GM19455 (cell line): ENCODE results near the gene FOXF2.

Experiments
- ATAC-seq: cut with Tn5 transposase; IDR thresholded peaks from one replicate; pipeline ENCODE4 v1.9.1; 2021; ENCODE audit not compliant: unreplicated experiment

The FOXF2 gene

GRCh38 chr6:1378065-1379016 is 11.0 kb upstream of the FOXF2 start:
- no peak for ATAC-seq

- no peak for ATAC-seq
Observed at GRCh38 chr6:1379017-1379787, 10.2 kb upstream of the FOXF2 start.

DNA sequence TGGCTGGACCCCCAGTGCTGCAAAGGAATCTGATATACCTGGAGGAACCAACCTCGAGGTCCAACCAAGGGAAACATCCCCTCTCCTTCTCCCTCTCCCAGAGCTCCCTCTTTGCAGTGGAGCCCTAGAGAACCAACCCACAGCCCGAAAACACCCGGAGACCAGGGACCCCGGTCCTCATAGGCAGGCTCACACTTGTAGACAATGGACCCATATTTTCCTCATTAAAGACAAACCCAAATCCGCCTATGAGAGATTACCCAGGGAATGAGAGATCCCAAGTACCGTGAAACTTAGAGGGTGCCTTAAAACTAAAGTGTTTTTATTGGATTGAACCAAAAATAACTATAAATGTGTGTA is 9.6 kb upstream of the FOXF2 start:
- no peak for ATAC-seq

- no peak for ATAC-seq
Observed at GRCh38 chr6:1380625-1381427, 8.6 kb upstream of the FOXF2 start.

- no peak for ATAC-seq
Observed at GRCh38 chr6:1381481-1382330, 7.7 kb upstream of the FOXF2 start.

DNA sequence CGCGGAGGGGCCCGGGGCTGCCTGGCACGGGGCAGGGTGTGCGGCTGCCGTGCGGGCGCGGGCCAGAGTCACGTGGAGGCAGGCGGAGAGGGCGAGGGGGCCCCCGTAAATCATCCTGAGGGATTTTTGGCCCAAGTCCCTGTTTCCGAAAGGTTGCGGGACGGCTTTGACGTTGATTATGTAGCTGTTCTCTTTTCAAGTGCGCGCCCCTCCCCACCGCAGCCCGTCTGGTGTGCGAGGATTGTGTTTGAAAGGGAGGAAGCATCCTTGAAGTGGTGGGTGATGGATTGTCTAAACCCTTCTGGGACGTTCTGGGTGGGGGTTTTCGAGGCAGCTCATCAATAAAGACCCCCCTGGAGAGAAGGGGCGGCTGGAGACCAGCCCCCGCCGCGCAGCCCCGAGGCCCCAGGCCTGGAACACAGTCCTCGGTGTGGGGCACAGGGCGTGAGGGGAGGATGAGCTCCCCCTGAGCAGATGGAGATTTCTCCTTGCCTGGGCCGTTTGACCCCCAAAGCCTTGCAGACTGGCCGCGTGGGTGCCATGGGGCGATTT is 7.0 kb upstream of the FOXF2 start:
- ATAC-seq, result no peak

DNA sequence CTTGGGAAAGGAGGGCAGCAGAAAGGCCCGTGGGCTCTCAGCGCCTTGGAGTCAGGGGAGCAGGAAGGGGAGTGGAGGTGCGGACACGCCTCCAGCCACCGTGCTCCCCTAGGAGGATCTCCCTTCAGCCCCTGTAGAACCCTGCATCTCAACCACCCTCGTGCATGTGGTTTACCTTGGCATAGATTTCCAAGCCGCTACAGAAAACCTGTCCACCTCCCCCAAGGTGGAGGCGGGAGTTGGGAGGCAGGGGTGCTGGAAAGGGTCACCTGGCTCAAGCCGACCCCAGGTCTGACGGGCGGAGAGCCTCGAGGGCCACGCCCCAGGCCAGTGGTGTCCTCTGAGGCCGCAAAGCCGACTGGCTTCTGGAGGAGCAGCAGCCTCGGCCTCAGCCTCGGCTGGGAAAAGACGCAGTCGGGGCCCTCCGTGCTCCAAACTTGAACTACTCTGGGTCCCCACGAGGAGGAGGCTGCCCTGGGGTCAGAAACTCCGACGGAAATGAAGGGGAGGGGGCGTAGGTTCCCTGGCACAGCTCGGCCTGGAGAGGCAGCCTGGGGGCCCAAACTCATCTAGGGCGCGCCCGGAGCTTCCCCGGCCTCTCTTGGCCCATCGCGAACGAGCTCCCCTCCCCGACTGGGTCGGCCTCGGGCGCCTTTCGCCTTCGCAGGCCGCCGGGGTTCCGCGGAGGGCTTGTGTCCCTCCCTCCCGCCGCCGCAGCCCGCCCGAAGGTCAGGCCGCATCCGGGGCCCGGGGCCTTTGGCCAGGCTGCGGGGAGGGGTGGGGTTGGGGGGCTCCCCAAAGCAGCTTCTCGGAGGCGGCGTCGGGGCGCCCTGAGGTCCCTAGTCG is 6.3 kb upstream of the FOXF2 start:
- ATAC-seq, result no peak

DNA sequence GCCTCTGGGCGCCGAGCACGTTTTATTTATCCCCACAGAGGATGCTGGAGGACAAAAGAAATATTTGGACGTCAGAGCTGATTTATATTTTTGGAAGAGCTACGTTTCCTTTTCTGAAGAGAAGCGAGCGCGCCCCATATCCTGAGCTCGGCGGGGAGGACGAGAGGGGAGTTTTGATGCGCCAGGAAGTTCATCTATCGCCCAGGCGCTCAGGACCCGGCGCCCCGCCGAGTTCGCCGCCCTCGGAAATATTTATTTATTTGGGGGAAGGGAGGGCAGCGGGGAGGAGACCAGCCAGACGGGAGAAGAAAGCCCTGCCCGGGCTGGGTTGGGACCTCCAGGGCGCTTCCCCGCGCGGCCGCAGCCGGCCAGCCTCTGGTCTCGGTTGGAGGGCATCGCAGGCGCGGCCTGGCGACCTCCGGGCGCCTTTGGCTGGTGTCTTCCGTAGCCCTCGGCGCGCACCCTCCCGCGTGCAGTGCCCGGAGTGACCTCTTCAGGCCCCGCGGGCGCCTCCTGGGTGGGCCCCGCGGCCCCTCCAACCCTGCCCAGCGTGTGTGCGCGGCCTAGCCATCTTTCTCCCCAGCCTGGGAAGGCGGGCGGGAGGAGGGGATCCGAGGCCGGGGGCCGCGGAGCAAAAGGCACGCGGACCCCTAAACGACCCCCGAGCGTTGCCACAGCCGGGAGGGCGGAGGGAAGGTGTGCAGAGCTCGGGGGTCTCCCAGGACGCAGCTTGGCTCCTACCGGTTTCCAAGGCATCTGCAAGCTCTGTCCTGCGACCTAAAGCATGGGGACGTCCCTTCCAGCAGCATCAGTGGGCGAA is 5.4 kb upstream of the FOXF2 start:
- no peak for ATAC-seq

DNA sequence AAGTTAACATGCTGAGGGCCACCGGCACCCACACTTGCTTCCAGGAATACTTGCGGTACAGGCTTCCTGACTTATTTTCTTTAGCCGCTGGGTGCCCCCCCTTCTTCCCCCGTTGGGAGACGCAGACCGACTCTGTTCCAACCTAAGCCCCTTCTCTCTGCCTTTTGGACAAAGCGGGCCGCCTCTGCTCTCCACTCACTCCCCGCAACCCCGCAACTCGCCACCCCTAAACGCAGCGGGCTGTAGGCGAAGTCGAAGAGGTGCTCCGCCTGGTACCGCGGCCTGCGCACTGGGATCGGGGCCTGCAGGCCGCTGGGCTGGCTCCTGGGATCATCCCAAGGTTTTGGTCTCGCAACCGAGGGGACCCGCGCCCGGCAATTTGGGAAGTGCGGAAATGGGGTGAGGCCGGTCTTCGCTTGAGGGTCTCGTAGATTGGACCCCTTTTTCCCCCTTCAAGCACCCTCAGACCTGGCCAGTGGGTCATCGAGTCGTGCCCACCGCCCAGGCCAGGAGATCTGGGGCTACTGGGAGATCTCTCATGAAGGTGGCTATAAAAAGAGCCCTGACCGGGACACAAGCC is 4.7 kb upstream of the FOXF2 start:
- no peak for ATAC-seq

GRCh38 chr6:1385129-1386037 is 4.0 kb upstream of the FOXF2 start:
- no peak for ATAC-seq

DNA sequence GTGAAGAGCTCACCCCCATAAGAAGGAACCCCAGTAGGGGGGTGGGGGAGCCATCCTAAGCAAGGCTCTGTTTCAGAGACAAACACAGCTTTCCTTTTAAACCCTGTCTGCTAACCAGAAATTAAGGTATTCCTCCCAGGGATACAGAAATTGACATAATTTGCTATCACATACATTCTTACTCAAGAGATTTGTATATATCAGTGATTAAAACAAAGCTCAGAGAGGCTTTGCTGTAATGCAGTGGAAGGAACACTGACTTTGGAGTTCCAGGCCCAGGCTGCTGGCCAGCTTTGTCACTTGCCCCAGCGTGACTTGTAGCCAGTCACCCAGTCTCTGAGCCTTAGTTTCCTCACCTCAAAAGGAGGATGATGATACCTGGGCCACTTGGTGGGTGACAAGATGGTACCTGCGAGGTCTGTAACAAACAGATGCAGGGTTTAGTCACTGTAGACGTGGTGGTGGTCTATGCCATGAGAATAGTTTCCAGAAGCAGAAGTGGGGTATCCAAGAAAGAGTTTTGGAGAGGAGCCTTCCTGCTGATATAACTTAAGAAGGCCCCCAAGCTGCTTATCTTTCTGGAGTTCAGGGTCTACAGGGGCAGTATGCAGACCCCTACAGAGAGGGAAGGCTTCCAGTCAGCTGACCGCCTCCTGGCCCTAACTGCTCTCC is 3.2 kb upstream of the FOXF2 start:
- no peak for ATAC-seq

- ATAC-seq, result no peak
Observed at GRCh38 chr6:1387538-1387875, 1.9 kb upstream of the FOXF2 start.

DNA sequence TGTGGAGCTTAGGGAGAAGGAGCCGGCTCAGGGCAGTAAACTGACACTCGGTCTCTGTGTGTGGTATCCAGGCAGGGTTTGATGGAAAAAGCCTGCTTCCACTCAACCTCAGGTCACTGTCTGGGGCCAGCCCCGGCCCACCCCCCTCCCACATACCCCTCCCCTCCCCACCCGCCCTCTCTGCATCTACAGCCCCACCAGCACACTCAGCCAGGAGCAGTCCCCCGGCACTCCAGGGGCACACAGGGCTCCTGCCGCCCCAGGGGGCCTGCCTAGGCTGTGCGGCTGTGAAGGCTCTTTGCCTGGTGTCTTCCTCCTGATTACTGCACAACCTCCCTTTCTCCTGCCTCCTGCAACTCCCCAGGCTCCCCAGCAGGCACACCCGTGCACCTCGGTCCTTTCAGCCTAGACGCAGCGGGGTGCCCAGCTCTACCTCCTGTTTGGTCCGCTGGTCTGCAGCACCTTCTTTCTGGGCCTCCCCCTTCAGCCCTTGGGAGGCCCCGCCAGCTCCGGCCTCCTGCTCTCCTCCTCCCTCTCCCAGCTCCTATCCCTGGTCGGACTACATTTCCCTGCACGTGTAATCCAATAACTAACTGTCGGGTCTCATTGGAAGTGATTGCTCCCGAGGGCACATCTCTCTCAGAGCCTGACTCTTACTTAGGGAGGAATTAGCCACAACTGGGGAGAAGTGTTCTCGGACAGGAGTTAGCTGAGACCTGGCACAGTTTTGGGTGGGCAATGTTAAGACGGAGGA is 1.3 kb upstream of the FOXF2 start:
- no peak for ATAC-seq

DNA sequence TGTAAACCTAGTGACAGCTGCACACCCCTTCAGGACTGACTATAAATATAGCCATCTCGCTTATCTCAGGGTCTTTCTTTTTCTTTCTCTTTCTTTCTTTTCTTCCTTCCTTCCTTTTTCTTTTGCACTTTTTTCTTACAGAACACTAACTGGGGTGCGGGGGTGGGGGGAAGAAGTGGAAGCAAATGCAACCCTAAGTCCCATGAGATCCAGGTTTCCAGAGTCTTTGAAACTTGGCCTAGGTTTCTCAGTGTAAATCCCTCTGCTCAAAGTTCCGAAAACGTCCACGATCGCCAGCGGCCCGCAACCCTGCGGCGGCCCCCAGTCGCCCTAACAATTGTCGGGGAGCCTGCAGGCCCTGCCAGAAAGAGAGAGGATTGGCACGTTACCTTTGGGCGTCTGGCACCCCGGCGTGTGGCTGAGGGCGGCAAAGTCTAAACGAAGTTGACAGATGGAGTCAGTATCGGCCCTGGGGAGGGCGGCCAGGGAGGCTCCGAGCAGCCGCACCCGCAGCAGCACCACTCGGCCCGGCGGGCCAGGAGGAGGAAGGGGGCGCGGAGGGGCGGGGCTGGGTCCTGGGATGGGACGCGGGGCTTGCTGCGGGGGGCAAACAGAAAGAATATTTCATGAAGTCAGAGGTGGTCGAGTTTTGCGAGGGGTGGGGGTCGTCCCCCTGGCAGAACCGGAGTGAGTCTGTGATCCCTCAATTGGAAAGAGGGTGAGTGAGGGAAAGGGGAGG is 577 bp upstream of the FOXF2 start:
- no peak for ATAC-seq
